Endothelial cell (in vitro differentiated cells): ENCODE results near the gene KLF16. TPM values are rescaled to one million over a fixed set of nuclear protein-coding genes. Genes with fewer than 3 reads are reported as not detected.

ENCODE experiments used
- DNase-seq: peaks from one replicate; pipeline ENCODE4 v3.0.0; 2021; ENCODE audit warnings: low spot score
- H3K27ac Mint-ChIP-seq: one replicate; pipeline ENCODE4 v1.8.0; 2021; ENCODE audit warnings: mixed read lengths, inconsistent platforms; ENCODE audit not compliant: unreplicated experiment
- H3K27me3 Mint-ChIP-seq: one replicate; pipeline ENCODE4 v1.8.0; 2021; ENCODE audit warnings: mild to moderate bottlenecking, moderate library complexity, mixed read lengths, inconsistent platforms; ENCODE audit not compliant: unreplicated experiment
- H3K36me3 Mint-ChIP-seq: one replicate; pipeline ENCODE4 v1.8.0; 2021; ENCODE audit warnings: mild to moderate bottlenecking, low read depth, mixed read lengths, inconsistent platforms; ENCODE audit not compliant: unreplicated experiment
- H3K4me1 Mint-ChIP-seq: one replicate; pipeline ENCODE4 v1.8.0; 2021; ENCODE audit warnings: mild to moderate bottlenecking, mixed read lengths, inconsistent platforms; ENCODE audit not compliant: unreplicated experiment
- H3K4me3 Mint-ChIP-seq: one replicate; pipeline ENCODE4 v1.8.0; 2021; ENCODE audit warnings: mild to moderate bottlenecking, mixed read lengths, inconsistent platforms; ENCODE audit not compliant: unreplicated experiment
- H3K9me3 Mint-ChIP-seq: one replicate; pipeline ENCODE4 v1.8.0; 2021; ENCODE audit warnings: mixed read lengths, inconsistent platforms; ENCODE audit not compliant: unreplicated experiment
- total RNA-seq: library from RNA; stranded (reverse); fragmentation: NEBNext Ultra II Directional; extraction: Animal tissue kit (Norgen Biotek cat#: 25700); gene quantifications from one replicate; pipeline ENCODE4 v1.2.1, GENCODE V29; 2021; ENCODE audit not compliant: unreplicated experiment
- TF ChIP-seq, protein P1 (sequence below): fragments of 200-600 bp; sonication (generic); IDR thresholded peaks from one replicate; pipeline ENCODE4 v1.5.0; 2021; ENCODE audit warnings: antibody characterized with exemption; ENCODE audit not compliant: unreplicated experiment

The KLF16 gene
- total RNA-seq, 1 donor from 2014 or later: 19.9 TPM

DNA sequence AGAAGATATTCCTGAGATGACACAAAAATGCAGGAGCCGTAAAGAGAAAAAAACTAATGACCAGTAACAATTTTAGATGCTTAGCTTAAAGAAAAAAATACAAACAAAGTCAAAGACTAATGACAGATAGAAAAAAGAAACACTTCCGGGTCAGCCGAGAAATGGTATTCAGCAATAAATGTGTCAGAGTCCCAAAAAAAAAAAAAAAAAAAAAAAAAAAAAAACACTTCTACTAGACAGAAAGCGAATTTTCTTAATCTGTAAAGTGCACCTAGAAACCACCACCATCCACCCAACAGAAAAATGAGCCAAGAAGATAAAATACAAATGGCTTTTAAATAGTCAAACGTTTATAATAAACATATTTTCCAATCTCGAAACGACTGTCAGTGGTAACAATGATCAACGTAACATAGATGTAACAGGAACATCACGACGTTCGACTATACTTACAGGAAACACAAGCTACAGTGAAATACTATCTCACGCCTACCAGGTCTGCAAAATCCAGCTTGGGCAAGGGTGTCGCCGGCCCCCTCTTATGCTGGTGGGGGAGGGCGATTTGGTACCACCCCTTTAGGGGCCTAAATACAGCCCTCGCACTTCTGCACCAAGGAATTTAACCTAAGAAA lies 11.3 kb upstream of the KLF16 start:
- Mint-ChIP-seq H3K36me3 (peaks cover 3% of the 10 kb centered on the region), H3K9me3 (no peaks in the 10 kb centered on the region), H3K27ac (peak overlapping the region; percentile 72), H3K27me3 (peaks cover 25% of the 10 kb centered on the region), H3K4me1 (peaks cover 16% of the 10 kb centered on the region), H3K4me3 (peak overlapping the region; percentile 96)
- no peak for DNase-seq
- TF ChIP-seq, protein P1, sequence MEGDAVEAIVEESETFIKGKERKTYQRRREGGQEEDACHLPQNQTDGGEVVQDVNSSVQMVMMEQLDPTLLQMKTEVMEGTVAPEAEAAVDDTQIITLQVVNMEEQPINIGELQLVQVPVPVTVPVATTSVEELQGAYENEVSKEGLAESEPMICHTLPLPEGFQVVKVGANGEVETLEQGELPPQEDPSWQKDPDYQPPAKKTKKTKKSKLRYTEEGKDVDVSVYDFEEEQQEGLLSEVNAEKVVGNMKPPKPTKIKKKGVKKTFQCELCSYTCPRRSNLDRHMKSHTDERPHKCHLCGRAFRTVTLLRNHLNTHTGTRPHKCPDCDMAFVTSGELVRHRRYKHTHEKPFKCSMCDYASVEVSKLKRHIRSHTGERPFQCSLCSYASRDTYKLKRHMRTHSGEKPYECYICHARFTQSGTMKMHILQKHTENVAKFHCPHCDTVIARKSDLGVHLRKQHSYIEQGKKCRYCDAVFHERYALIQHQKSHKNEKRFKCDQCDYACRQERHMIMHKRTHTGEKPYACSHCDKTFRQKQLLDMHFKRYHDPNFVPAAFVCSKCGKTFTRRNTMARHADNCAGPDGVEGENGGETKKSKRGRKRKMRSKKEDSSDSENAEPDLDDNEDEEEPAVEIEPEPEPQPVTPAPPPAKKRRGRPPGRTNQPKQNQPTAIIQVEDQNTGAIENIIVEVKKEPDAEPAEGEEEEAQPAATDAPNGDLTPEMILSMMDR: no peak

DNA sequence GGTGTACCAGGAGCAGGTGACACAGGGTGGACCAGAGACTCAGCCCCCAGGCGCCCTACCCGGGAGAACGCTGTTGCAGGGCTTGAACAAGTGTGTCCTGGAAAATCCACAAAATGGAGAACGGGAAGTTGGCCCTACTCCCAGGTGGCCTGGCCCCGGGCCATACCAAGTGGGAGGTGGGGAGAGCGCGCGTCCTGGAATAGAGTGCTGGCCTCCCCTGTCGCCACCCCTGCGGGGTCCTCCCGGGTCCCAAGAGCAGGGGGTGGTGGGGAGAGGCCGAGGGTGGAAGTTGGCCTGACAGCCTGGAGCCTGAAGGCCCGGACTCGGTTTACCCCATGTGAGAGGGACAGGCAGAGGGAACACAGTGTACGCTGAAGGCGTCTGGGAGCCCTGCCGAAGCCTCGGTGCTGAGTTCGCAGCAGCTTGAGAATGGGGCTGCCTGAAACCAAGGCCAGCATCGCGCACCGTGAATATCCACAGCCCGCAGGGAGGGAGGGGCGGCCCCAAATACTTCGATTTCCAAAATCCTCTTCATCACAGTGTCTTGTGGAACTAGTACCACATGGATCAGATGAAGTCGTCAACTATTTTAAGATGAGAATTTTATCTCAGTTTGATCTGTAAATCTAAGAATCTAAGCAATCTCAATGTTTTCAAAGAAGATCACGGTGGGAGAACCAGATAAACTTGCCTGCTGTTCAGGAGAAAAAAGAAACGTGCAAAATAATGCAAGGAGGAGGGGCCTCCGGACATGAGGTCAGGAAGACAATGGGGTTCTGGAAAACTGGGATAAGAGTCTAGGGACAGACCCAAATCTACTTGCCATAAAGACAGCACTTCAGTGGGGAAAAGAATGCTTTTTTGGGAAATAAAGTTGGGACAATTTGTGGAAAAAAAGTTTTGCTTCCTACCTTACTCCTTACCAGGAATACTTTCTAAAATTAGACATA lies 10.4 kb upstream of the KLF16 start:
- no peaks in the 10 kb centered on the region for H3K9me3 Mint-ChIP-seq
- H3K27ac Mint-ChIP-seq: peak overlapping the region; percentile 72
- TF ChIP-seq, protein P1: no peak
- peak overlapping the region; percentile 96 for H3K4me3 Mint-ChIP-seq
- no peak for DNase-seq
- peaks cover 25% of the 10 kb centered on the region for H3K27me3 Mint-ChIP-seq
- peaks cover 3% of the 10 kb centered on the region for H3K36me3 Mint-ChIP-seq
- peaks cover 22% of the 10 kb centered on the region for H3K4me1 Mint-ChIP-seq

DNA sequence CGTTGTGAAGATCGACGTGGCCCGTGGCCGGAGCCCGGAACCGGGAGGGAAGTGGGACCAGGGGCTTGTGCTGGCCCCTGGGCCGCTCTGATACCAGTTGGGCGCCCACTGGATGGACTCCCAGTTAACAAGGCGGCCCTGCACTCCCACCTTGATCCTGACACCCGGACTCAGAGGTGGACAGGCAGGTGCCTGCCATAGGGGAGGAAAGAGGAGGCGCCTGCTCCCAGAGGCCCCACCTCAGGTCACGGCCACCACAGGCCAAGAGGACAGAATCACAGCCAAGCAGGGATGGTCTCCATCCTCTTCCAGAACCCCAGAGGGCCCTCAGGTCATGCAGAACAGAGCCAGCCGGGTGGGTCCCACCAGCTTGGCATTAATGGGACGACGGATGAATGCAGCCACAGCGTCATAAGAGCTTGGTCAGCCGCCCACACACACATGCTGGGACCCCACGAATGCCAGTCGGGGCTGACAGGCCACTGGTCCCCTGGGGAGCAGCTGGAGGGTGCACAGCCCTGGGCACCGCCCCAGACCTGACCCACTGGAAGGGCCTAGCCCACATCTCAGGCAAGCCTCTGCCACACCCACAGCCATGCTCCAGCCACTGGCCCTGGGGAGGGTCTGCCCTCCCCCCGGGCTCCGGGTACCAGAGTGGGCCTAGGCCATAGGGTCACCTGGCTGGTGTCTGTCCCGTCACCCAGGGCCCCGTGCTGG lies 9.6 kb upstream of the KLF16 start:
- Mint-ChIP-seq H3K4me3 (no peak overlapping the region), H3K4me1 (peaks cover 24% of the 10 kb centered on the region), H3K27me3 (peaks cover 25% of the 10 kb centered on the region), H3K9me3 (no peaks in the 10 kb centered on the region), H3K36me3 (peaks cover 3% of the 10 kb centered on the region), H3K27ac (no peak overlapping the region)
- TF ChIP-seq, protein P1: no peak
- no peak for DNase-seq

DNA sequence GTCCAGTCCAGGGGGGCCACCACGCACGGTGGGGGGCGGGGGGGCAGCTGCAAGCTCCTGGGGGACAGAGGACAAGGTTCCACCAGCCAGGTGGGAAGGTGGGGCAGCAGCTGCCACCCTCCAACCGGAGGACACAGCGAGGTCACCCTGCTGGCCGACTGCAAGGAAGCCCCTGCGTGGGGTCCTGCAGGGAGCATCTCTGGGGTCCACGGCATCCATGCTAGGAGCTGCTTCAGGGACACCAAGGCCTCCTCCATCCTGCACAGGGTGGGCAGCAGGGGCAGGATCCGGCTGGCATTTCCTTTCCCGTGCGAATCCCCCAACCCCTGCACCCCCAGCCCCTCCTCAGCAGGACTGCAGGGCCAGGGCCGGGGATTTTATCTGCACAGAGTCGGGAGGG lies 8.3 kb upstream of the KLF16 start:
- Mint-ChIP-seq H3K36me3 (peaks cover 3% of the 10 kb centered on the region), H3K4me1 (peaks cover 24% of the 10 kb centered on the region), H3K27me3 (peaks cover 24% of the 10 kb centered on the region), H3K4me3 (no peak overlapping the region), H3K27ac (no peak overlapping the region), H3K9me3 (no peaks in the 10 kb centered on the region)
- DNase-seq: no peak
- TF ChIP-seq, protein P1: no peak
